EL (cell line): ENCODE data around the gene CTXN1.
A peak's percentile ranks its signal among the peaks of the same experiment; 100 is the strongest.
"Not testable (repeated sequence)": the region's sequence is repeated elsewhere in the genome, so short reads cannot be mapped to it uniquely, and the experiment has no call there.

Experiments
- DNase-seq: peaks from one replicate; pipeline ENCODE4 v3.0.0-alpha.2; 2016

CTXN1 gene

GRCh38 chr19:7926021-7926726 lies at the start of gene CTXN1:
CTXN1 (minus strand) TSS chr19:7926135; CDS start chr19:7925538, 597 bp downstream.
- DNase-seq = peak; percentile 58

GRCh38 chr19:7975037-7975436 lies 49.1 kb upstream of the CTXN1 start:
- no peak for DNase-seq

DNA sequence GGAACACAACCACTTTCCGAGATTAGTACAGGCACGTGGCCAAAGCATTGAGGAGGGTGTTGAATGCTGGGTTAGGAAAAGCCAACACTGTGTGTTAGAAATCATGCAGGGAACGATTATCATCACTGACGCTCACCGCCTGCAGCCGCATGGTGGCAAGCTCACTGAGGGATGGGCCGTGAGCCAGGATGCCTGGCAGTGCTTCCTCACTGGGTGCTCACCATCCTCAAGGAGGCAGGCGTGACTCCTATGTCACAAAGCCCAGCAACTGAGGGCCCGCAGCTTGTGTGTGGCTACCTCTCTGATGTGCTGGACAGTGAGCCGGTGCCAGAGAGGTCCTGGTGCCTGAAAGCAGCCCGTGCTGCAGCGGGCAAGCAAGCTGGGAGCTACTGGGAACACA lies 47.9 kb upstream of the CTXN1 start:
- DNase-seq = no peak

DNA sequence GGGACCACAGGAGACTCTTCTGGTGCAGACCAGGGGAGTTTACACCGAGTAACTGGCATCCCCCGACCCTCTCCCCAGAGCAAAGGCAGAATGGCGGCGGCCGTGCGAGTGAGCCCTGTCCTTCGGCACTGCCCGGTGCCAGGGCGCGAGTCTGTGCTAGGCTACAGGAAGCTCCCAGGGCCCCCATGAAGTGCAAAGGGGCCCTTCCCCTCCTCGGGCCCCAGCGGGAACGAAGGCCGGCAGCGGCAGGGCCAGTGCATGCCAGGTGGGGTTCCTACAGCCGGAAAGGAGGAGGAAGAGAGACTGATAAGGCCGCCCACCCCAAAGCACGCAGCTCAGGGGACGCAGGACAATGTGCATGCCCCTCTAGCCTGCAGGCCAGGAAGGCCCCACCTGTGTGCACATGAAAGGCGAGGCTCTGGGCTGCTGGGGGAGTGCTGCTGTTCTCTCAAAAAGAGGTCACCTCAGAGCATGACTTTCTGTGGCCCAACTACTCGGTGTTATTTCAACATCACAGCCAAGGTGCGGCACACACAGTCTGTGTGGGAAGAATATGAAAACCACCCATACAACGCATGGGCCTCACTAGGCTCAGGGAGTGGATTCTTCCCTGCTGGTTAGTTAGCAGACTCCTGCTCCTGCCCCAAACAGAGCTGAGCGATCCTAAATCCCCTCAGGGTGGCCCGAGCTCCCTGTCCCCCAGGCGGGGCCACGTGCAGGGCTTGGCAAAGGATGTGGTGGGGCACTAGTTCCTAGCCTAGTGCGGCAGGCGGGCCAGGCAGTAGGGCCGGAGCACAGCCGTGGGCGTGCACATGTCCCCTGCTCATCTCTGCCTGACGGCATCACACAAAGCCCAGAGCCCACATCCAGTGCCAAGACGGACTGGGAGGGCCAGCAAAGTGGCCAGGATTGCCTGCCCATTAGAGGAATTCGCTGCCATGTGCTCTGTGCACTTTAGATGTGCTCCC lies 45.9 kb upstream of the CTXN1 start:
- no peak for DNase-seq

- DNase-seq = peak; percentile 42
These were observed 44.9 kb upstream of the CTXN1 start for GRCh38 chr19:7970716-7971448.

DNA sequence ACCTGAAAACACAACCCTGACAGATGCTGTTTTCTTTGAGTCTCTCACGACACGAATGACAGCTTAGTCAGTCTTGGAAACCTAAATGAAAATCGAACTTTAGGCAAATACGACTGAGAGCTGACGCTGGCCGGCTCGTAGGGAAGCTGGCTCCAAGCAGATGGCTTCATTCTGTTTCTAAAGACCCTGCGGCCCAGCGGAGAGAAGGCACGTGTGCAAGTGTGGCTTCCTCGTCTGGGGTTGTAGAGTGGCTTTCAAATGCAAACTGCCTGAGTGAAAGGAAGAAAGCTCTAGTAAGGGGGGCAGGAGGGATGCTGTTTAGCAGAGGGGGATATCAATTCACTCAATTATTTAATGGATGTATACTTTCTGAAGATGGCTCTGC lies 43.6 kb upstream of the CTXN1 start:
- DNase-seq = no peak

DNA sequence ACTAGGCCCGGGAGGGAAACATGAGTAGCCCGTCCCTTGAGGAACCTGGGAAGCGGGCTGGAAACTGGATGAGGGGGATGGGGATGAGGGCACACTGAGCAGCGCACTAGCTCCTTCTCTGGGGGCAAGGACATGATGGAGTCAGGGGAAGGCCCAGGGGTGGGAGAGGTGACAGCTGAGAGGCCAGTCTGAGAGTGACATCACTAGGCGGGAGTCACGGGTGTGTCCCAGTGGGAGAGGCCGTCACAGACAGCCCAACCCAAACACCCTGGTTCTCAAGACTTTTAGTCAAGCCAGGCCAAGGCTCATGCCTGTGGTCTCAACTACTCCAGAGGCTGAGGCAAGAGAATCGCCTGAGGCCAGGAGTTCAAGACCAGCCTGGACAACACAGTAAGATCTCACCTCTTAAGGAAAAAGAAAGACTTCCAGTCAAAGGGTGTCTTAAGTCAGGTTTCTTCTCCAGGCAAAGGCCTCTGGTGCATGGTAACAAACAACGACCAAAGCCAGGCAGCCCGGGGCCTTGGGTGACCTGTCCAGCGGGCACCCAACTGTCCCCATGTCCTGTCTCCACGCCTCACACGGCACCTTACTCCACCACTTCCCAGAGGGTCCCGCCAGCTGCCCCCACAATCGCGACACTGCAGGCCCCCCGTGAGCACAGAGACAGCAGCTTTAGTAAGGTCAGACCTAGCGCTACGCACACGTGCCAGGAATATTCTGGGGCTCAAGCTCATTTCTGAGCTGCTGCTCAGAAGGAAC lies 43.0 kb upstream of the CTXN1 start:
- no peak for DNase-seq

GRCh38 chr19:7968008-7968795 lies 42.3 kb upstream of the CTXN1 start:
- DNase-seq = no peak

DNA sequence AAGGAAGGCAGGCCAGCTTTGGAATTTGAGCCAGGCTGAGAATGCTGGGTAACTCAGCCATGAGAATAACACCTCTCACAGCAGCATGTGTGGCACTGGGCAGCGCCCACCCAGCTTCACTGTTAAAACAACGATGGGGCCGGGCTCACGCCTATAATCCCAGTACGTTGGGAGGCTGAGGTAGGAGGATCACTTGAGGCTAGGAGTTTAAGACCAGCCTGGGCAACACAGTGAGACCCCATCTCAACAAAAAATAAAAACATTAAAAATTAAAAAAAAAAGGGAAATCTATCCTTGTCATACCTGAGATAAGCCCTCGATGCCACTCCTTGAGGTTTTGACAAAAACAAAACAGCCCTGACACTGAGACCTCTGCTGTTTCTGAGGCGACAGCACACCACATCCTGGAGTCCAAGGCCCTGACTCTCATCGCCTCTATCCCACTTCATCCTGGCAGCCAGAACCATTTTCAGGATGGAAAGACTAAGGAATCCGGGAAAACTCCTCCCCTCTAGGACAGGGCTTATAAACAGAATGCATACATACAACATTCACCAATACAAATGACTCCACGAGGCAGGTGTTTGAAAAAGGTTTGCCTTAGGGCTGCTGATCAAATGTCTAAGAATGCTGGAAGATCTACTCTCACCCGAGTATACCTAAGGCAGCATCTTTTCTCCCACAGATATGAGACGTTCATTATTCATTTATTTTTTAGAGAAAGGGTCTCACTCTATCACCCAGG lies 40.2 kb upstream of the CTXN1 start:
- DNase-seq = no peak

GRCh38 chr19:7965259-7965841 lies 39.4 kb upstream of the CTXN1 start:
- DNase-seq = no peak

- DNase-seq = no peak
These were observed 37.6 kb upstream of the CTXN1 start for GRCh38 chr19:7963566-7963965.

GRCh38 chr19:7962644-7963268 lies 36.8 kb upstream of the CTXN1 start:
- no peak for DNase-seq

GRCh38 chr19:7961920-7962626 lies 36.1 kb upstream of the CTXN1 start:
- no peak for DNase-seq

DNA sequence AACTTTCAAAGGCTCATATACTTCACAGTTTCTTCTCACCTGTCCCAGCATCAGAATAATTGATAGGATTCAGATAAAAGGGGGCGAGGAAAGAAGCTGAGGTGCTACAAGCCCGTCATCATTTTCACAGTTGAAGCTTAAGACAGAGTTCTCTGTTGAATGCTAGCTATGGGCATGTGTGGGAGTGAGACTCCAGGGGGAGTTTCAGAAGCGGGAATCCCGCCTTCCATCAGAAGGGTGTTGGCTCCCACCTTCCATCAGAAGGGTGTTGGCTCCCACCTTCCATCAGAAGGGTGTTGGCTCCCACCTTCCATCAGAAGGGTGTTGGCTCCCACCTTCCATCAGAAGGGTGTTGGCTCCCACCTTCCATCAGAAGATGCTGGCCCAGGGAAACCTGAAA lies 35.1 kb upstream of the CTXN1 start:
- not testable (repeated sequence) for DNase-seq

- DNase-seq = no peak
These were observed 33.3 kb upstream of the CTXN1 start for GRCh38 chr19:7959211-7959610.

- DNase-seq = no peak
These were observed 29.8 kb upstream of the CTXN1 start for GRCh38 chr19:7955696-7956095.

- no peak for DNase-seq
These were observed 27.6 kb upstream of the CTXN1 start for GRCh38 chr19:7953576-7953975.

GRCh38 chr19:7953060-7953459 lies 27.1 kb upstream of the CTXN1 start:
- DNase-seq = peak; percentile 47

- DNase-seq = no peak
These were observed 22.0 kb upstream of the CTXN1 start for GRCh38 chr19:7947939-7948338.
